Stomach (tissue), 9 donors: ENCODE measurements around the gene CSNK2A1. TPM values are rescaled to one million over a fixed set of nuclear protein-coding genes. Genes with fewer than 3 reads are reported as not detected.

ENCODE experiments used
- DNase-seq, 2 donors: peaks; one replicate each; pipeline versions ENCODE4 v3.0.0 to v3.0.0-alpha.2; 2013 to 2019
- H3K27ac ChIP-seq, 5 donors: fragments of 200-600 bp in 4 of 5; sonication (generic) in 4 of 5; one replicate each; pipeline ENCODE4 v1.5.1; 2013 to 2019; ENCODE audit warnings: mild to moderate bottlenecking in 1 of 5, moderate library complexity in 1 of 5
- H3K27me3 ChIP-seq, 3 donors: fragments of 200-600 bp; sonication (generic); one replicate each; pipeline ENCODE4 v1.5.1; 2017 to 2019; ENCODE audit warnings: mixed run types in 1 of 3
- H3K36me3 ChIP-seq, 4 donors: fragments of 200-600 bp; sonication (generic); 1 replicate in 3 of 4; 2 replicates in 1 of 4; pipeline ENCODE4 v1.5.1; 2016 to 2019
- H3K4me1 ChIP-seq, 4 donors: fragments of 200-600 bp; sonication (generic); one replicate each; pipeline ENCODE4 v1.5.1; 2016 to 2019
- H3K4me3 ChIP-seq, 4 donors: fragments of 200-600 bp; sonication (generic) in 3 of 4; one replicate each; pipeline ENCODE4 v1.5.1; 2016 to 2019; ENCODE audit warnings: mild to moderate bottlenecking in 1 of 4
- H3K9me3 ChIP-seq, 4 donors: fragments of 200-600 bp; sonication (generic); one replicate each; pipeline ENCODE4 v1.5.1; 2016 to 2019
- EP300 ChIP-seq: sonication (generic); formaldehyde crosslinking; IDR thresholded peaks from one replicate; pipeline ENCODE4 v1.6.1; 2017; ENCODE audit warnings: antibody characterized with exemption
- POLR2A ChIP-seq, 4 donors: fragments of 450-650 bp; IDR thresholded peaks; one replicate each; pipeline ENCODE4 v1.6.1; 2016; ENCODE audit warnings: antibody characterized with exemption in 4 of 4, control low read depth in 2 of 4, mild to moderate bottlenecking in 1 of 4, moderate library complexity in 1 of 4
- POLR2AphosphoS5 ChIP-seq, 3 donors: sonication (generic); formaldehyde crosslinking; IDR thresholded peaks; one replicate each; pipeline ENCODE4 v1.6.1; 2016; ENCODE audit warnings: antibody characterized with exemption in 3 of 3
- WGBS, 5 donors: extraction: QIAGEN DNeasy Blood & Tissue Kit in 3 of 5; methylation state at CpG; one replicate each; pipeline versions ENCODE4 v1.1.5 to v1.1.7; 2013 to 2018; 5-methylcytosine and 5-hydroxymethylcytosine counted together
- intact Hi-C: fragments of 100-400 bp; cut with DNase I; formaldehyde crosslinking; loops from one replicate; pipeline ENCODE4 v1.15.1; 2023; ENCODE audit warnings: low total_unique reads
- polyA plus RNA-seq, 3 donors: library from polyadenylated mRNA; stranded (reverse); fragments of 200-250 nt; gene quantifications; one replicate each; pipeline ENCODE4 v1.2.3, GENCODE V29; 2013
- total RNA-seq, 5 donors: library from RNA; depleted of rRNA; stranded (reverse); fragments of >200 nt; gene quantifications; one replicate each; pipeline versions ENCODE4 v1.1.0 to v1.2.3, GENCODE V29; 2014 to 2016
- TF ChIP-seq, protein P1 (sequence below), 7 experiments: fragments of 450-650 bp in 4 of 7; fragments of 200-600 bp in 3 of 7; sonication (generic) in 3 of 7; IDR thresholded peaks; one replicate each; pipeline ENCODE4 v1.5.1; 2016 to 2019; ENCODE audit warnings: antibody characterized with exemption in 7 of 7, control low read depth in 2 of 7, mild to moderate bottlenecking in 1 of 7
- donor health status: healthy with polysubstance abuse.
- donor health status: Bipolar disorder and iron deficiency.
- donor health status: healthy.

The CSNK2A1 gene
- total and polyA plus RNA-seq, 8 donors: 22.6 to 164 (median 37.3) TPM

DNA sequence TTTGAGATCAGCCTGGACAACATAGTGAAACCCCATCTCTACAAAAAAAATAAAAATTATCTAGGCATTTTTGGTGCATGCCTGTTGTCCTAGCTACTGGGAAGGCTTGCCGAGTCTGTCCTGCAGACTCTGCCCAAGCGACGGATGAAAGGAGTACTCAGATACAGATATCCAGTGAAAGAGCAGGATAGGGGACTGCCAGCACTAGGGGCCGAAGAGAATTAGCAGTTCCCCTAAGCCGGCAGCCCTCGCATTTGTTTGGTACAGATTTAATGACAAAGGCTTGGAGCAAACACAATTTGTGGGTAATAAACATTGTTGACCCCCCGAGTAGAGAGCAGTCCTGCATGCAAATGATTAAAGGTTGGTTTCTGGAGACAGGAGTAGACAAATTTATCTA is 75.8 kb downstream of the CSNK2A1 start:
- TF ChIP-seq, protein P1, sequence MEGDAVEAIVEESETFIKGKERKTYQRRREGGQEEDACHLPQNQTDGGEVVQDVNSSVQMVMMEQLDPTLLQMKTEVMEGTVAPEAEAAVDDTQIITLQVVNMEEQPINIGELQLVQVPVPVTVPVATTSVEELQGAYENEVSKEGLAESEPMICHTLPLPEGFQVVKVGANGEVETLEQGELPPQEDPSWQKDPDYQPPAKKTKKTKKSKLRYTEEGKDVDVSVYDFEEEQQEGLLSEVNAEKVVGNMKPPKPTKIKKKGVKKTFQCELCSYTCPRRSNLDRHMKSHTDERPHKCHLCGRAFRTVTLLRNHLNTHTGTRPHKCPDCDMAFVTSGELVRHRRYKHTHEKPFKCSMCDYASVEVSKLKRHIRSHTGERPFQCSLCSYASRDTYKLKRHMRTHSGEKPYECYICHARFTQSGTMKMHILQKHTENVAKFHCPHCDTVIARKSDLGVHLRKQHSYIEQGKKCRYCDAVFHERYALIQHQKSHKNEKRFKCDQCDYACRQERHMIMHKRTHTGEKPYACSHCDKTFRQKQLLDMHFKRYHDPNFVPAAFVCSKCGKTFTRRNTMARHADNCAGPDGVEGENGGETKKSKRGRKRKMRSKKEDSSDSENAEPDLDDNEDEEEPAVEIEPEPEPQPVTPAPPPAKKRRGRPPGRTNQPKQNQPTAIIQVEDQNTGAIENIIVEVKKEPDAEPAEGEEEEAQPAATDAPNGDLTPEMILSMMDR (IDR thresholded peaks at IDR 0.05): no peak
- TF ChIP-seq POLR2A (IDR thresholded peaks at IDR 0.05) (no peak), POLR2AphosphoS5 (IDR thresholded peaks at IDR 0.05) (no peak), EP300 (no peak)
- WGBS, 5 donors: 81 to 89% (median 86%) methylated on average over 7 of the region's 7 CpGs
- intact Hi-C loops: no loop called here

DNA sequence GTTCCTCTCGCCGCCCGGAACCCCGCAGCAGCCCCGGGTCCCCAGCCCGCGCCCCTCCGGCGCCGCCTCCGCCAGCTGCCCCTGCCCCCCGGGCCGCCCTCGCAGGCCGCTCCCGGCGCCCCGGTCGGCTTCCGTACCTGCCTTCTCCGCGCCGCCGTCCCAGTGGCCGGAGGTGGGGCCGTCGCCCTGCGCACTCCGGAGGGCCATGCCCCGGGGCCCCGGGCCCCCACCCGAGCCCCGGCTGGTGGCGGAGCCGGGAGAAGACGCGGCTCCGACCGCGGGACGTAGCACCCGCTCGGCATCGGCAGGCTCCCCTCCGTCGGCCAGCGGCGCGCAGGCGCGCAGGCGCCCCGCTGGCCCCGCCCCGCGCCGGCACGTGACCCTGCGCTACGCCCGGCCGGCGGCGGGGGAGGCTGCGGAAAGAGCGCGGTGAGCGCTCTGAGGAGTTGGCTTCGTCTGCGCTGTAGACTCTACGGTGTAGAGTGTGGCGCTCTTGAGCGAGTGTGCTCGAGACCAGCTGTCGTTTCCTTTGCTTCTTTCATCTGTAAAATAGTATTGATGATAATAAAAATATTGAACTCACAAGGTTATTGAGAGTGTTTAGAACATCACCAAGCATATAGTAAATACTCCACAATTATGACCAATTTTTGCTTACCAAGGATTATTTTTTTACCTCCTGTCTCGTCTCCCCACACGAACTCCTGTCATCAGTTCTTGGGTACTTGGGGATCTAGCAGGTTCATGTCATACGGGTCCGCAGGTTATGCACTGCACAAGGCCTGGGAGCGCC is 81.2 kb downstream of the CSNK2A1 start, which contains the start of gene TBC1D20:
Gene TBC1D20 (minus strand): TSS at position 335 of the 793 bp plus-strand sequence. CDS start 128 bp downstream, at position 207.
- Histone ChIP-seq H3K27me3 (no peaks in the 10 kb centered on the region), H3K27ac (peak within 1 kb of the TSS; percentile 89 to 99 (median 97)), H3K9me3 (no peaks in the 10 kb centered on the region), H3K4me1 (peaks cover 25 to 49% (median 37%) of the 10 kb centered on the region in 4 donors), H3K4me3 (peak within 1 kb of the TSS; percentile 86 to 97 (median 90)), H3K36me3 (no peaks in the 10 kb centered on the region)
- TF ChIP-seq, protein P1 (IDR thresholded peaks at IDR 0.05): peak in 1 of 7 experiments; percentile 11
- TF ChIP-seq POLR2A (IDR thresholded peaks at IDR 0.05): no peak
- TF ChIP-seq POLR2AphosphoS5 (IDR thresholded peaks at IDR 0.05): peak in 2 of 3 donors; percentile 75 to 80
- no peak for TF ChIP-seq EP300
- peak; percentile 88 to 96 for DNase-seq
- intact Hi-C loops: no loop called here
- WGBS, 5 donors: 0 to 1% (median 1%) methylated on average over 30 to 80 of the region's 80 CpGs

More for the DNA sequence above, 75.8 kb downstream of the CSNK2A1 start:
- Histone ChIP-seq H3K36me3 (no peaks in the 10 kb centered on the region), H3K9me3 (peaks cover 0 to 28% (median 6%) of the 10 kb centered on the region in 4 donors), H3K4me3 (no peak overlapping the region), H3K4me1 (peaks cover 2 to 7% (median 4%) of the 10 kb centered on the region in 4 donors), H3K27me3 (no peaks in the 10 kb centered on the region), H3K27ac (no peak overlapping the region)
- no peak for DNase-seq

DNA sequence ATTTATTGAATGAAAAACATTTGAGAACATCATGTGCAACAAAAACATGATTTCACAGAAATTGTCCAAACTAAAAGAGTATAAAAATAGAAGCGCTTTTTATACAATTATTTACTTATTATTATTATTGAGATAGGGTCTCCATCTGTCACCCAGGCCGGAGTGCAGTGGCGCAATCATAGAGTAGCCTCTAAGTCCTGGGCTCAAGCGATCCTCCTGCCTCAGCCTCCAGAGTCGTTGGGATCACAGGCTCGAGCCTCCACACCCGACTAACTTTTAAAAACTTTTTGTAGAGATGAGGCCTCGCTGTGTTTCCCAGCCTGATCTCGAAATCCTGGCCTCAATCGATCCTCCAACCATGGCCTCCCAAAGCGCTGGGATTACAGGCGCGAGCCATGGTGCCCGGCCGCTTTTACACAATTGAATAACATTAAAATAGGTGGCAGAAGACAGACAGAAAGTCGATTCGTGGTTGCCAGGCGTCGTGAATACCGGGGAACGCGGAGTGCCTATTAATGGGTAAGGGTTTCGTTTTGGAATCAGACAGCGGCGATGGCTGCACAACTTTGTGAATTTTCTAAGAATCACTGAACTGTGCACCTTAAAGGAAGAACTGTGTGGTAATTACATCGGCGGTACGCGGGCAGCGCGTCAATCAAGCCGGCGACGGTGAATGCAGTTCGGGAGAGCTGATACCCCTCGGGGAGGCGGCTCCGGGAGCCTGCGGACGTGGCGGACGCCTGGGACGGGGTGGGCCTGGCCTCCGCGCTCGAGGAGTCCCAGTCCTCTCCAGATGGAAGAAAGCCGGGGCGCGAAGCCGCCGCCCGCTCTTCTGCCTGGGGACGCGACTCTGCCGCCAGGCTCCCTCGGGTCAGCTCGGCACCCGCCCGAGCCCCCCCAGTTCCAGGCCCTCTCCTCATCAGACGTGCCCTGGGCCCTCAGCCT is 82.1 kb downstream of the CSNK2A1 start:
- 7 to 12% (median 9%) methylated on average over 31 to 60 of the region's 60 CpGs for WGBS, 5 donors
- Histone ChIP-seq H3K27ac (peak overlapping the region; percentile 89 to 99 (median 97)), H3K4me1 (peaks cover 25 to 52% (median 38%) of the 10 kb centered on the region in 4 donors), H3K27me3 (no peaks in the 10 kb centered on the region), H3K9me3 (no peaks in the 10 kb centered on the region), H3K36me3 (no peaks in the 10 kb centered on the region), H3K4me3 (peak overlapping the region; percentile 86 to 97 (median 90))
- peak; percentile 51 to 79 for DNase-seq
- TF ChIP-seq POLR2AphosphoS5 (IDR thresholded peaks at IDR 0.05) (no peak), EP300 (no peak), POLR2A (IDR thresholded peaks at IDR 0.05) (no peak)
- TF ChIP-seq, protein P1 (IDR thresholded peaks at IDR 0.05): no peak
- intact Hi-C loops: no loop called here

DNA sequence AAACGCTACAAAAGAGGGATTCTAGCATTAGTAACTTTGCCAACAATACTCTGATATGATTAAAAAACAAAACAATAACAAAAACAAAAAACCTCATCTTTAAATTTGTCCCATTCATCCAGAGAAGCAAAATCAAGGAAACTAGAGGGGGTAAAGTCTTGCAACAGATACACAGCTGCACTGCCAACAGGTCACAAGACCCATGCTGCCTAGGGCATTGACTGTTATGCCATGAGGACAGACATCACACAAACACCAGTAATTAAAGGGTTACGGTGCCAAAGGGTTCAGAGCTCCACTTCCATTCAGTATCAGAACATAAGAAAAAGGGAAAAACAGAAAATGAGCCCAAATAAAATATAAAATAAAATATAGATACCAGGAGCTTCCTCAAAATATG is 82.9 kb downstream of the CSNK2A1 start:
- peaks cover 25 to 57% (median 39%) of the 10 kb centered on the region in 4 donors for H3K4me1 ChIP-seq
- intact Hi-C loops: no loop called here
- TF ChIP-seq, protein P1 (IDR thresholded peaks at IDR 0.05): no peak
- no peak for TF ChIP-seq POLR2A (IDR thresholded peaks at IDR 0.05)
- no peak for DNase-seq
- H3K27ac ChIP-seq: peak overlapping the region in 1 of 5 donors; percentile 97
- no peaks in the 10 kb centered on the region for H3K27me3 ChIP-seq
- no peaks in the 10 kb centered on the region for H3K36me3 ChIP-seq
- H3K9me3 ChIP-seq: no peaks in the 10 kb centered on the region
- peak overlapping the region in 3 of 4 donors; percentile 86 to 97 (median 88) for H3K4me3 ChIP-seq
- WGBS, 5 donors: 38 to 52% (median 44%) methylated on average over 2 of the region's 2 CpGs
